HUES48 (cell line): Measurements from ENCODE around the gene ALDH16A1.

Experiments
- H3K27ac ChIP-seq: one replicate; pipeline ENCODE4 v1.7.0; 2013; ENCODE audit warnings: low read depth, low read length, inconsistent platforms
- H3K27me3 ChIP-seq: 2 replicates; pipeline ENCODE4 v1.6.1; 2013; ENCODE audit warnings: mild to moderate bottlenecking, low read length; ENCODE audit not compliant: control insufficient read depth, insufficient read depth
- H3K36me3 ChIP-seq: 2 replicates; pipeline ENCODE4 v1.6.1; 2013; ENCODE audit warnings: low read length; ENCODE audit not compliant: control insufficient read depth, insufficient read depth
- H3K4me1 ChIP-seq: 2 replicates; pipeline ENCODE4 v1.6.1; 2013; ENCODE audit warnings: mild to moderate bottlenecking, low read length; ENCODE audit not compliant: control insufficient read depth, insufficient read depth
- H3K4me3 ChIP-seq: 2 replicates; pipeline ENCODE4 v1.5.1; 2013; ENCODE audit warnings: mild to moderate bottlenecking, low read depth, low read length
- H3K9ac ChIP-seq: 2 replicates; pipeline ENCODE4 v1.6.1; 2013; ENCODE audit warnings: mild to moderate bottlenecking, low read depth, low read length, moderate library complexity
- H3K9me3 ChIP-seq: 2 replicates; pipeline ENCODE4 v1.6.1; 2013; ENCODE audit warnings: low read length; ENCODE audit not compliant: control insufficient read depth, insufficient read depth

The ALDH16A1 gene

DNA sequence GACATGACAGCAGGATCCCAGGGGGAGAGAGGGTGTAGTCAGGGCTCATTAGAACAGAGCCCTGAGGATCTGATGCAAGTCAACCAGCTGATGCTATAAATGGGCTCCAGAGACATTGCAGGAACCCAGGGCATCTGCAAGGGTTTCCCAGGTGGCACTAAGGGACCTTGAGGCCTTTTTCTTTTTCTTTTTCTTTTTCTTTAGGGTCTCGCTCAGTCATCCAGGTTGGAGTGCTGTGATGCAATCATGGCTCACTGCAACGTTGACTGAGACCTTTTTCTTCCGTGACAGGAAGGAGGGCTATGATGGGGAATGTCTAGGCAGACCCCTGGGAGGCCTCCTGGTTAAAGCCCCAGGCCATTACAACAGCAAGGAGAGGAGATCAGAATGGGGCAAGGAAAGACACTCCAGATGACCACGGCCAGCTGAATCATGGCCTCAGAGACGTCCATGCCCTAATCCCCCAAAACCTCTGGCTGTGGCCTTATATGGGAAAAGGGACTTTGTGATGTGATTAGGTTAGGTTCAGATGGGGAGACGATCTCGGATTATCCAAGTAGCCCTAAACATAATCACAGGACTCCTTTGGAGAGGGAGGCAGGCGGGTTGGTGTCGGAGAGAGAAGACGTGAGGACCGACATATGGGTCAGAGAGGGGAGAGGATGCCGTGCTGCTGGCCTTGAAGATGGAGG, 54.9 kb downstream of the ALDH16A1 start:
- no peak overlapping the region for H3K4me3 ChIP-seq
- H3K9ac ChIP-seq: no peak overlapping the region
- no peaks in the 10 kb centered on the region for H3K36me3 ChIP-seq
- H3K9me3 ChIP-seq: no peaks in the 10 kb centered on the region
- H3K4me1 ChIP-seq: peaks cover 12% of the 10 kb centered on the region
- H3K27me3 ChIP-seq: no peaks in the 10 kb centered on the region
- H3K27ac ChIP-seq: no peak overlapping the region

DNA sequence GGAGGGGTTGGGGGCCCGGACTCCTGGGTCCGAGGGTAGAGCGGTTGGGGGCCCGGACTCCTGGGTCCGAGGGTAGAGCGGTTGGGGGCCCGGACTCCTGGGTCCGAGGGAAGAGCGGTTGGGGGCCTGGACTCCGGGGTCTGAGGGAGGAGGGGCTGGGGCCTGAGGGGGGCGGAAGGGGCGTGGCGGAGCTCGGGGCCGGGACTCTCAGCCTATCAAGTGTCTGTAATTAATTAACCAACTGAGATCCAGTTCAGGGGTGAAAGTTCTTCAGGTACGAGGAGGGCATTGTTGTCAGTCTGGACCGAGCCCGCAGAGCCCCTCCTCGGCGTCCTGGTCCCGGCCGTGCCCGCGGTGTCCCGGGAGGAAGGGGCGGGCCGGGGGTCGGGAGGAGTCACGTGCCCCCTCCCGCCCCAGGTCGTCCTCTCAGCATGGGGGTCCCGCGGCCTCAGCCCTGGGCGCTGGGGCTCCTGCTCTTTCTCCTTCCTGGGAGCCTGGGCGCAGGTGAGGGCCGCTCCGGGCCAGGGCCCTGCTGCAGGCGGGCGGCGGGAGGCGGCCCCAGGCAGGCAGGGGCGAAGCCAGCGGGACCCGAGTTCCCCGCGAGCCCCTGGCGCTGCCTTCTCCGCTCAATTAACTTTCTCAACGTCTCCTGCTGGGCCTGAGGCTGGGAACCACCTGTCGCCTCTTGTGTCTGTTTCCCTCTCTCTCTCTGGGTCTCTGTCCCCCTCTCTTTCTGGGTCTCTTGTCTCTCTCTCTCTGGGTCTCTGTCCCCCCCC, 60.1 kb downstream of the ALDH16A1 start:
- Histone ChIP-seq H3K9me3 (no peaks in the 10 kb centered on the region), H3K36me3 (peaks cover 16% of the 10 kb centered on the region), H3K4me3 (peak overlapping the region; percentile 83), H3K4me1 (peaks cover 16% of the 10 kb centered on the region), H3K9ac (peak overlapping the region; percentile 58; the same call in 1 of the 2 replicates), H3K27me3 (no peaks in the 10 kb centered on the region), H3K27ac (peak overlapping the region; percentile 81)

DNA sequence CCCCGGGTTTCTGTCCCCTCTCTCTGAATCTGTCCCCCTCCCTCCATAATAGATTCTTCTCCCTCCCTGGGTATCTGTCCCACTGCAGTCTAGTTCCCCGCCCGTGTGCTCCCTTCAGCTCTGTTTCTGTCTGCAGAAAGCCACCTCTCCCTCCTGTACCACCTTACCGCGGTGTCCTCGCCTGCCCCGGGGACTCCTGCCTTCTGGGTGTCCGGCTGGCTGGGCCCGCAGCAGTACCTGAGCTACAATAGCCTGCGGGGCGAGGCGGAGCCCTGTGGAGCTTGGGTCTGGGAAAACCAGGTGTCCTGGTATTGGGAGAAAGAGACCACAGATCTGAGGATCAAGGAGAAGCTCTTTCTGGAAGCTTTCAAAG, 60.7 kb downstream of the ALDH16A1 start:
- peak overlapping the region; percentile 83 for H3K4me3 ChIP-seq
- peaks cover 16% of the 10 kb centered on the region for H3K4me1 ChIP-seq
- H3K9ac ChIP-seq: no peak overlapping the region
- H3K36me3 ChIP-seq: peaks cover 16% of the 10 kb centered on the region
- no peaks in the 10 kb centered on the region for H3K9me3 ChIP-seq
- H3K27me3 ChIP-seq: no peaks in the 10 kb centered on the region
- H3K27ac ChIP-seq: peak overlapping the region; percentile 81

DNA sequence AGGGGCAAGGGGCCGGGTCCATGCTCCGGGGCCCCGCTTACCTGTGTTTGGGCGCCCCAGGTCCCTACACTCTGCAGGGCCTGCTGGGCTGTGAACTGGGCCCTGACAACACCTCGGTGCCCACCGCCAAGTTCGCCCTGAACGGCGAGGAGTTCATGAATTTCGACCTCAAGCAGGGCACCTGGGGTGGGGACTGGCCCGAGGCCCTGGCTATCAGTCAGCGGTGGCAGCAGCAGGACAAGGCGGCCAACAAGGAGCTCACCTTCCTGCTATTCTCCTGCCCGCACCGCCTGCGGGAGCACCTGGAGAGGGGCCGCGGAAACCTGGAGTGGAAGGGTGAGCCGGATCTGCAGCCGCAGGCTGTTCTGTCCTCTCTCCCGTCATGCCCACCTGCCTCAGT, 61.1 kb downstream of the ALDH16A1 start:
- peak overlapping the region; percentile 83 for H3K4me3 ChIP-seq
- no peaks in the 10 kb centered on the region for H3K9me3 ChIP-seq
- no peak overlapping the region for H3K9ac ChIP-seq
- no peaks in the 10 kb centered on the region for H3K27me3 ChIP-seq
- H3K4me1 ChIP-seq: peaks cover 16% of the 10 kb centered on the region
- H3K27ac ChIP-seq: no peak overlapping the region
- peaks cover 16% of the 10 kb centered on the region for H3K36me3 ChIP-seq

DNA sequence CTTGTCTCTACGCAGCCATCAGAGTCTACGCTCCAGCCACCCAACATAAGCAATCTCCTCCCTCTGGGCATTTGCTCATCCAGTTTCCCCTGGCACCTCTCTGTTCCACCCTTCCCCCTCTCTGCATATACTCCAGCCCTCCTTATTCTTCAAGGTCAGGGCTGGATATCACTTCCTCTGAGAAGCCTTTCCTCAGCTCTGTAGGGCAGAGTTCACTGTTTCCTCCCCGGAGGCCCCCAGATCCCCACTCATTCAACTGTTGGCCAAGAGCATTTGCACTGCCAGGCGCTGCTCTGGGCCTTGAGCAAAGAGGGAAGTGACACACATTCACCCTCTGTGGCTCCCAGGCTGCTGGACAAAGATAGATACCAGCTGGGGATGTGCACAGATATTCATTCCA, 62.7 kb downstream of the ALDH16A1 start:
- no peak overlapping the region for H3K27ac ChIP-seq
- no peaks in the 10 kb centered on the region for H3K9me3 ChIP-seq
- H3K9ac ChIP-seq: no peak overlapping the region
- H3K4me1 ChIP-seq: peaks cover 16% of the 10 kb centered on the region
- no peak overlapping the region for H3K4me3 ChIP-seq
- peaks cover 22% of the 10 kb centered on the region for H3K36me3 ChIP-seq
- H3K27me3 ChIP-seq: no peaks in the 10 kb centered on the region

DNA sequence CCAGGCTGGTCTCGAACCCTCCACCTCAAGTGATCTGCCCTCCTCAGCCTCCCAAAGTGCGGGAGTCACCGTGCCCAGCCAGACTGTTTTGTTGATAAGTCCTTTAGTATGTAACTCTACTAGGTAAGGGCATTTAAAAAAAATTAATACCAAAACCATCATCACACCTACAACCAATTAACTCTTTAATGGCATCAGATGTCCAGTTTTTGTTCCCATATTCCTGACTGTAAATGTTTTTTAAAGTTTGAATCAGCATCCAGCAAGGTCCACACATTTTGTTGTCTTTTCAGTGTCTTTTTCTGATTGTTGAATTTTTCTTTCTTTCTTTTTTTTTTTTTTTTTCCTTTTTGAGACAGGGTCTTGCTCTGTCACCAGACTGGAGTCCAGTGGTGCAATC, 65.0 kb downstream of the ALDH16A1 start:
- Histone ChIP-seq H3K27me3 (no peaks in the 10 kb centered on the region), H3K36me3 (peaks cover 29% of the 10 kb centered on the region), H3K4me3 (no peak overlapping the region), H3K27ac (no peak overlapping the region), H3K9ac (no peak overlapping the region), H3K9me3 (no peaks in the 10 kb centered on the region), H3K4me1 (peaks cover 7% of the 10 kb centered on the region; the same call in 1 of the 2 replicates)
